HG03565 (cell line): ENCODE results near the gene STAT1.
"Not testable (repeated sequence)": the region's sequence is repeated elsewhere in the genome, so short reads cannot be mapped to it uniquely, and the experiment has no call there.

Experiments
- ATAC-seq: cut with Tn5 transposase; IDR thresholded peaks from one replicate; pipeline ENCODE4 v1.9.1; 2021; ENCODE audit warnings: mild to moderate bottlenecking, moderate library complexity; ENCODE audit not compliant: unreplicated experiment

STAT1 gene

DNA sequence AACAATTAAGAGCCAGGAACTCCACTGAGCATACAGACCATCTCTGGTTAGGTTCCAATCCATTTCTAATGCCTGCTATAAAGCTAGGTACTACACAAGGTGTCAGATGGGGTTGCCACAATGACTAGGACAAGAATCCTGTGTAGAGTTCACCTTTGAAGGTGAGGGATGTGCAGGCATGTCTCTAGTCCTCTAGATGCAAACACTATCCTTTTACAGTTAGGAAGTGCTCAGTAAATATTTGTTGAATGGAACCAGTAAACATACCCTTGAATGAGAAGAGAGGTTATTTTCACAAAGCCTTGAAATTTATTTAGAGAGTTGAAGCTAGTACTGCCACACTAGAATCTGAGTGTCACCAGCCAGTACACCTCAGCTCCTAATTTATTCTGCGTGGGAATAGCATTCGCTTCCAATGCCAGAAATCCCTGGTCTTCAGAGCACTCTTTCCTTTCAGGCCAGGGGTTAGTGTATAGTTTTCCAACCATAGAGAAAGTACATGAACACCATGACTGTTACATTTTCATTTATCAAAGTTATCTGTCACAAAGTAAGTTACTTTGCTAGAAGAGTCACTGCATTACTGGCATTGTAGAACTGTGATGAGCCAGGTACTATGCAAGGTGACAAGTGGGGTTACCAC lies 48.3 kb downstream of the STAT1 start:
- no peak for ATAC-seq

DNA sequence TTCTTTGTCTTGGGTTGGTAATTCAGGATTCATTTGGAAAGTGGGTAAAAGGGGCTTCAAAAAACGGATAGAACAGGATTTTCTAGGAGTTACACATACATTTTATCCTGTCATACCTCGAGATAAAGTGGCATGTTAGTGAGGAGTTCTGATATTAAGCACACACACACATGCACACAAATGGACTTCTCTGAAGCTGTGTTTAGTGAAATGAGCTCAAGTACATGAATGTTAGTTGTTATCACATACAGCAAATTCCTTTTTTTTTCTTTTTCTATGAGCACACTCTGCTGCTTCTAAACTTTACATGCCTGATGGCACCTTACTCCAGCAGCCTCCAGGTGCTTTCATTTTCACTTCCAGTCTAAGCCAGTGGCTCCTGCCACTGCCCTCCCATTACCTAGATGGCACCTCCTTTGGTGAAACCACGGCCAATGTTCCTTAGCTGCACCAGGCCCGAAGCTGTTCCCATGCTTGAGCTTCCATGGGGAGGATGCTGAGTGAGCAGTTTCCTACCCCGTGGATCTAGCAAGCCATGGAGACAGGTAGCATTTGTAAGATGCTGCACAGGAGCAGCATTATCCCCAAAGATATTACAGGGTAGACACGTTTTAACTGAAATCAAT lies 49.7 kb downstream of the STAT1 start:
- no peak for ATAC-seq

DNA sequence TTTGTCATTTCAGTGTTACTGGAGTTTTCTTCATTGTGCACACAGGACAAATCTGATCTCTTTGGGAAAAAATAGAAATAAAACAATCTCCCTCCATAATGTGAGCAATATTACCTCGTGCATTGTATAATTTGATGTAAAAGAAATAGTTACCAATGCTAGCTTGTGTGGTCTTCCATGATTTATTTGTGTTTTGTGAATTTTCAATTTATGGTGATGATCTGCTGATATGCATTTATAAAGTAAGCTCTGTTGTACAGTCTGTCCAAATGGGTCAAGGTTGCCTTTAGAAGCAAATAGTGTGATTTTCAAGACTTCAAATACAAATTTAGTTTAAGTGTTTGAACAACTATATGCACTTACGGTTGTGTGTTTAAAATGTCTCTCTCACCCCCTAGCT lies 50.9 kb downstream of the STAT1 start:
- no peak for ATAC-seq

DNA sequence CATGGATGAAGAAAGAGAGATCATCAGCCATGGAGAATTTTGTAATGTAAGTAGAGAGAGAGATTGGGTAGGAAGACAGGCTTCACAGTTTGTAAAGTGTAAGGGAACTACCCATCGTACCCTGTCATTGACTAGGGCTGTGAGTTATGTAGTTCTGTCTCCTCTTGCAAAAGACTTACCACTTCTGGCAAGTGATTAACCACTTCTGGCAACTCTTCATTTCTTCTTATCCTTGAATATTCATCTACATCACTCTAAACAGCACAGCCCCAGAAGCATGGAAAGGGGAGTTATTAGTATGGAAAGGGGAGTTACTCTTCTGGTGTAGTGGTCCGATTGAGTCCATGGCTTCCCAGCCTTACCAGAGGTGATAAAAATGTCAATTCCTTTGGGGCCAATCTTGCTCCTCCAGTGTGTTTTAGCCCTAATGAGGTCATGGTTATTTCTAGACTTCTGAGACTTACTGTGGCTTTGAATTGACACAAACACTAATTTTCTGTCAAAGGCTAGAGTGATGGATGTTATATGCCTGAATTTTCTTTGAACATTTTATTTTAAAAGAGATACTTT lies 52.0 kb downstream of the STAT1 start:
- no peak for ATAC-seq

DNA sequence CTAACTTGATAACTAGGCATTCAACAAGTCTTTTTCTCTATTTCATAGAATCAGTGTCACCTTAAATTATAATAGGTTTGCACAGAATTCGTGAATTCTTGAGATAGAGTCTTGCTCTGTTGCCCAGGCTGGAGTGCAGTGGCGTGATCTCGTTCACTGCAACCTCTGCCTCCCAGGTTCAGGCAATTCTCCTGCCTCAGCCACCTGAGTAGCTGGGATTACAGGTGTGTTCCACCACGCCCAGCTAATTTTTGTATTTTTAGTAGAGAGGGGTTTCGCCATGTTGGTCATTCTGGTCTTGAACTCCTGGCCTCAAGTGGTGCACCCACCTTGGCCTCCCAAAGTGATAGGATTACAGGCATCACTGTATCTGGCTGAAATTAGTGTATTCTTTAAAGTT lies 52.9 kb downstream of the STAT1 start:
- not testable (repeated sequence) for ATAC-seq

DNA sequence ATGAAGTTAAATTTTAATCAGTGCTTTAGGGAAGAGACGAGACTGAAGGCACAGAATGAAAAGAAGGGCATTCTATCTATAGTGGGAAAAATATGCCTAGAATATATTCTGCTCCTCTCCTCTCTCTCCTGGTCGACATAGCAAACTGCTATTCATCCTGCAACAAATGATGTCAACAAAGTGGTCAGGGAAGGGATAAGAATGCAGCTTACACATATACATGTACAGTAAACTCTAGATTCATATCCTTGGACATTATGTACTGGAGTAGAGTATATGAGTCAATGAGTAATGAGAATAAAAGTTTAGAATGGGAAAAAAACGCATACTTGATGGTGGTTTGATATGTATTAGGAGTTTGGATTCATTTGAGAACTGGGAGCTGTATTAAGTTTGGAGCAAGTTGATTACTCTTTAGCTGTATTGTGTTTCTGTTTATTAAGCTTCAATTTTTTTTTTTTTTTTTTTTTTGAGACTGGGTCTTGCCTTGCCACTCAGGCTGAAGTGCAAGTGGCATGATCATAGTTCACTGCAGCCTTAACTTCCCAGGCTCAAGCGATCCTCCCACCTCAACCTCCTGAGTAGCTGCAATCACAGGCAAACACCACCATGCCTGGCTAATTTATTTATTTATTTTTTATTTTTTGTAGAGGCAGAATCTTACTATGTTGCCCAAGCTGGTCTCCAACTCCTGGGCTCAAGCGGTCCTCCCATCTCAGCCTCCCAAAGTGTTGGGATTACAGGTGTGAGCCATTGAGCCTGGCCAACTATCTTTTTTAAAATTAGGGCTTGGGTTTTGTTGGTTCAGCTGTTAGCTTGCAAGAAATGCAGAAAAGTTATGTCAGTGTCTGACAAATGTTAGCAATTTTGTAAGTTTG lies 53.8 kb downstream of the STAT1 start:
- no peak for ATAC-seq

DNA sequence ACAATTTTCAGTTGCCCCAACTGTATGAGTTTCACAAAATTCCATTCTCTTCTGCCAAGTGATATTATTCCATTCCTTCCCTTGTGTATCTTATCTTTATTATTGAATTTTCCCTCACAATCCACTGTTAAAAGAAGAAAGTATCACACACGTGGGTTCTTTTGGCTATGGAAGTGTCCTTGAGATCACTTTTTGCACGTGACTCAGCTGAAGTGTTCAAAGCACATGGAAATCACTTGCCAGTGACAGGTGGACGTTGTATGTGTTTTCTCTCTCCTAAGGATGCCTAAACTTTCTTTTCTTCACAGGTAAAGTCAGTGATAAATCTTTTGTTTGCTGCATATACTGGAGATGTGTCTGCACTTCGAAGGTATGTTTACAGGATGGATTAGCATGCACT lies 60.7 kb downstream of the STAT1 start:
- ATAC-seq, result no peak

DNA sequence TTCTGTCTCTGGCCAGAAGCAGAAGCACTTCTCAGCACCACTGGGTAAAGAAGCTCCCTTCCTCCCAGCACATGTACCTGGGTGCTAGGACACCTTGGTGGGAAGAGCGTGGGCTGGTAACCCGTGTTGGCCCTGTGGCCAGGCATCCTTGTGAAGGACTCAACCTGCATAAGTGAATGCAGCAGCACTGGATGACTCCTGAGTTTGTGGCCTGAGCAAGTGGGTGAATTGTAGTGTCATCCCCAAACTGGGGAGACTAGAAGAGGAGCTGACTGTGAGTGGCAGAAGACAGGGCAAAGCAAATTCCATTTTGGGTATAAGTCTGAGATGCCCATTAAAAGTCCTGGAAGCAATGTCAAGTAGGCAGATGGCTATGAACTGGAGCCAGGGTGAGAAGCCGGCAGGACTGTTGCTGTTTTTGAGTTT lies 63.4 kb downstream of the STAT1 start:
- no peak for ATAC-seq

DNA sequence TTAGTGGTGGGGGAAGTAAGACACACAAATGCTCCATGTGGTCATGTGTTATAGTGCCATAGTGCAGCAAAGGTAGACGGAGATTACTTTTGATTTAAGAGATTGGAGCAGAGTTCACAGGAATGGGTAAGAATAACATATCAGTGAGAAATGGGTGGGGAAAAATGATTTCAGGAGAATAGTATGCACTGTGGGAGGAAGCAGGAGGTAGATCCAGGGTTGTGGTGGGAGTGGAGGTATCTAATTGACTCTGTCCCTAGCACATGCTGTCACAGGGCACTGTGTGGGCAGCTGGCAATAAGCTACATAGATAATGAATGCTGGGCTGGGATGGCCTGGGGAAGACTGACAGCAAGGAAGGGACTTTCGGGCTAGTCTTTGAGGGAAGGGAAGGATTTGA lies 65.3 kb downstream of the STAT1 start:
- no peak for ATAC-seq

DNA sequence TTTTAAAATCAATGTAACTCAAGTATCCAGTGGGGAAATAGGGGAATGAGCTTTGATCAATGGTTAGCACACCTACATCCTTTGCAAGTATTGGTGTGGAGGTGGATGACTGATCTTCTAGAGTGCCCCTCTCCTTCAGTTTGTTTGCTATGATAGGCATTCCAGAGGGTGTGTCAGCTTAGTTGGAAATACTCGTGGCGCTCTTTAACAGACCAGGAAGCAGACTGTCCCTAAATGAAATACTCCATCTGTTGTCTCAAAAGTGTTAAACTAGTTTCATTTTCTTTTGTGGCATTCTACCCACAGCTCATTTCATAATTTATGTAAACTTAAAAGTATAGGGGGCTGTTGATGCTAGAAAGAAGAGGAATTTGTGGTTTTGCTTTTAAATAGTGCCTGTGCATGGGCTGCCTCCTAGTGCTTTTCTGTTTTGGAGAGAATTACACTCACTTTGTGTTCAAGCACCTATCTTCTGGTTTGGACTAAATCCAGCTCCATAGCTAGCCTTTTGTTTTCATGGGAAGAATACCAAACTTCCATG lies 66.2 kb downstream of the STAT1 start:
- peak; percentile 49 for ATAC-seq

DNA sequence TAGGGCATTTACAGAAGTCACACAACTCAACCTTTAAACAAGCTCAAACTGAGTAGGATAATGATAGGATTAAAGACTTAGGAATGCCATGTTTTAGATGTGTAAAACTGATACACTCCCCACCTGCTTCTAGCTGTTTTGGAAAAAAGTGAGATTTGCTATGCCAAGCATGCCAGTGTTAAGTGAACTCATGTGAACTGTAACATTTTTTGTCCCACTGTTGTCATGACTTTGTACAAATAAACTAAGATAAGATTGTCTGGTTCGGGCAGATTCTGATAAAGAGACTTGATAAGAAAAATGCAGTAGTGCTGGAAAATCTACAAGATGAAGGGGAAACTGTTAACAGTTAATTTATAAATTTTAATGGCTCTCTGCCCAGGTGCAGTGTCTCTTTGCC lies 66.8 kb downstream of the STAT1 start:
- no peak for ATAC-seq

DNA sequence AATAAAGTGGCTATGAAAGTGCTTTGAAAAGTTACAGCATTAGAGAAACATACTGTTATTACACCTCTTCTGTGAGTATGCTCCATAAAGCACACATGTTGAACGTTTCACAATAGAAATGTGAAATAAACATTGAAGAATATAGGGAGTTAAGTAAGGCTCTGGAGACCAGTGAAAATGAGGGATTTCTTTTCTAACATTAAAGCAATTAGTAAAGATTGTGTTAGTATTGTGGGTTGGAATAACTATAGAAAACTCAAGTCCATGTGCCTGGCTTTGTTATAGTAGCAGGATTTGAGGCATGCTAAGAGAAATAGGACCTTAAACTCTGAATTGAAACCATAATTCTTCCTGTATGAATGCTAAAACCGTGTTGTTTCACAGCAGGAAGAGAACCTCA lies 70.3 kb downstream of the STAT1 start:
- no peak for ATAC-seq

DNA sequence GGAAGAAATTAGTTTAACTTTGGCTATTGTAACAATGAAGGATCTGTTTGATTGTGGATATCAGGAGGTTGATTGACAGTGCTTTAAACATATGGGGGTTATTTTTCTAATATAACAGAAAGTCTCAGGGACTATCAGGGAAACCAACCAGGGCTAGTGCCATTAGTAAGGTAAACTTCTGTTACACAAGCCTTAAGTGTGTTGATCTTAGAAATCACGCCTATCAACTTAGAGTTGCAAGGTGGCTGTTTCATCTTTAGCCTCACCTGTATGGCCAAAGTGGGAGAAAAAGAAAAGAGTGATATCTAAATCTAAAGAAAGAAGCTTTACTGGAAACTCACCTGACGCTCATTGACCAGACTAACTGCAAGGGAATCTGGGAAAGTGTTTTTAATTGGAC lies 71.3 kb downstream of the STAT1 start:
- no peak for ATAC-seq

DNA sequence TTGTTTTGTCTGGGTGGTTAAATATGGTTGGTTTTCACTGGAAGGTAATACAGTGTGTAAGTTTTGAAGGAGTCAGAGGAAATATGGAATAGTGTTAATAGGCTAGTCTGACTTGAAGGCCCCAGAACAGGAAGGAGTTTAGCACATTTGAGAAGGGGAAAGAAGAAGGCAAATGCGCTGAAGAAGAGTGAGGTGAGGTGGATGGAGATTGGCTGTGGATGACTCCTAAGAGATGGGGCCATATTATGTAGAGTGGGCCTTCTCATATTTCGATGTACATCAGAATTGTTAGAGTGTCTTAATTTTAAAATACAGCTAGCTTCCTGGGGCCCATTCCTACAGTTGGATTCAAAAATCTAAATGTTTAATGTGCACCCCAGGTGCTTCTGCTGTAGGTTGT lies 72.4 kb downstream of the STAT1 start:
- ATAC-seq, result no peak

DNA sequence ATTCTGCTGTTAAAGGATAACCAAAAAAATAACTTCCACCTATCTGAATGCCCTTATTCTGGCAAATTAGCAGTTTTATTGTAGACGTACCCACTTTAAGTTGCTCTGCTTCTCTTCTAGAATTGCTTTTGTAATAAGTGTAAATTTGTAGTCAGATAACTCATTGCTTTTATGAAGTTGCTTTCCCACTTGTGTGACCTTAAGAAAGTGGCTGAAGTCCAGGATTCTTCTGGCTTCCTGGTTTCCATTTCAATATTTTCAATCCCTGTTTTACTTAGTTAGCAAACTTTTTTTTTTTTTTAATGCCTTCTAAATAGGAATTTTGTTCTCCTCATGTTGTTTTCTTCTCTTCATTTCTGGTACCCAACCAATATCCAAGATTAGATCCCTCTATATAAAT lies 73.5 kb downstream of the STAT1 start:
- no peak for ATAC-seq

DNA sequence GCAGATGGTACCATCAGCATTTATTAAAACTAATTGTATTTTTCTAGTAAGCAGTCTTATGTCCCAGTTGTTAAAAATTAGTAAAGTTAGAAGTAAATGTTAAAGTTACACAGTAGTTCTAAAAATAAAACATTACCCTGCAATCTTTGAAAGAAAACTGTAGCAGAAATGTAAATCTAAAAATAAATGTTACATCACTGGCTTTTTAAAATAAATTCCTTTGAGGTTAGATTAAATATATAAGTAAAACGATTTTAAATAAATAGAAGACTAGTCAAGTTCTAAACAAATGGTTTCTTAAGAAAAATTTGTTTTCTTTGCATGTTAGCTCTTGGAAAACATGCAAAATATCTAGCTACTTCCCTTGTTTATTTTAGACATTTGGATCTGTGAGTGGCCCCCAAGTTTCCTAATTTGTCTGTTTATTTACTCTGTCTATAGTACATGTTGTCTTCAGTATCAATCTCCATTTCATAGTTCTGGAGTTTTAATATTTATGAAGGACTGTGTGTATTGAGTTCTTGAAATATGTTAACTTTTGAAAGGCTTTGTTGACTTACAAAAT lies 75.1 kb downstream of the STAT1 start:
- ATAC-seq, result no peak

DNA sequence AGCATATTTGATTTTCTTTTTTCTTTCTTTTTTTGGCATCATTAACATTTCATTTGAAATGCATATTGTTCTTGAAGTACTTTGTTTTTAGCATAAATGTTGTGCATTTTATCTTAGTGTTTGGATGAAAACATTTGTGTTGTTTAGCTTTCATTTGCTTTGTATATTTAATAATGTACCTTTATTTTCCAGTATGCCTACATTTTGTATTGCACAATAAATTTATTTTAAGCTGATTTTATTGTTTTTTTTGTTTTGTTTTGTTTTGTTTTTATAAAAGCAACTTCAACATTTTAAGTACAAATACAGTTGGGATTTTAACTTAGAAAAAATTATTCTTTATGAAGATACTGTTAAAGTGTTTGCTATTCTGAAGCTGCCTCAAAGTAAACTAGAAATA lies 78.9 kb downstream of the STAT1 start:
- ATAC-seq, result no peak

DNA sequence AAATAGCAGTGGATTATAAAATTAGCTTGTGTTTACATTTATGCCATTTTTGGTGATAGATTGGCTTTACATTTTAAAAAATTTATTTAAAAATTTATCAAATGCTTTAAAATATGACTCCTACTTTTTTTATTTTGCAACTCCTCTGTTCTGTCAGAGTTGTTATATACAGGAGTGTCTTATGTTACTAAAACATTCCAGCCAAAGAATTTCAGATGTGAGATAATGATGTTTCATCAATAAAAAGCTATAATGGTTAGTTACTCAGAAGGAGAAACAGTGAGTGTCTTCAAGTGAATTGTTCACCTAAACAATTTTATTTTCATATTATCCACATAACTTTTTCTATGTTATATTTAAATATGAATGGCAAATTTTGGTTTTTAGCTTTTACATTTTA lies 80.6 kb downstream of the STAT1 start:
- ATAC-seq, result no peak

DNA sequence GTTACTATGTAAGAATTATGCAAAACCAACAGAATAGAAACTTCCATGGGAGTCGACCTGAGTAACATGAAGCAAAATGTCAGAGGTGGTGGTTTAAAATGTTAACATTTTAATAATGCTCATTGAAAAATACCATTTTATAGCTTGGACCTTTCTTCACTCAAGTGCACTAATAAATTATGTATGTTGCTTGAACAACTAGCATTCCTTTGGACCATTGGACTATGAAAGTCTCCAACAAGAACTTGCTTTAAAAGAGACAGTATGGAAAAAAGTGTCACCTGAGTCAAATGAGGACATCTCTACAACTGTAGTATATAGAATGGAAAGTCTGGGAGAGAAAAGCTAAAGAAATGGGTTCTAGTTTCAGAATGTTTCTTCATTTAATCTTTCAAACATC lies 81.5 kb downstream of the STAT1 start:
- ATAC-seq, result no peak

DNA sequence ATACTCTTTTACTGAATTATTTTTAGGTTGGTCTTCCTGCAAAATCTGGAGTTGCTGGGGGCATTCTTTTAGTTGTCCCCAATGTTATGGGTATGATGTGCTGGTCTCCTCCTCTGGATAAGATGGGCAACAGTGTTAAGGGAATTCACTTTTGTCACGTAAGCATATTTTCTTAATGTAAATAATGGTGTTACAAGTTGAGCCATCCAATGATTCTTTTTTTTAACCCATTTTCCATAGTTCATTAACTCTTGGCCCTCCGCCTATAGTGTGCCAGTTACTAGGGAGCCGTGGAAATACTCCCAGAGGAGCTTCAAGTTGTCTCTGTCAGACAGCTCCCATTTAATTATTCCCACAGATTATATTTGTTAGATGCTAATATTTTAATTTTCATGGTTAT lies 83.6 kb downstream of the STAT1 start:
- ATAC-seq, result no peak

DNA sequence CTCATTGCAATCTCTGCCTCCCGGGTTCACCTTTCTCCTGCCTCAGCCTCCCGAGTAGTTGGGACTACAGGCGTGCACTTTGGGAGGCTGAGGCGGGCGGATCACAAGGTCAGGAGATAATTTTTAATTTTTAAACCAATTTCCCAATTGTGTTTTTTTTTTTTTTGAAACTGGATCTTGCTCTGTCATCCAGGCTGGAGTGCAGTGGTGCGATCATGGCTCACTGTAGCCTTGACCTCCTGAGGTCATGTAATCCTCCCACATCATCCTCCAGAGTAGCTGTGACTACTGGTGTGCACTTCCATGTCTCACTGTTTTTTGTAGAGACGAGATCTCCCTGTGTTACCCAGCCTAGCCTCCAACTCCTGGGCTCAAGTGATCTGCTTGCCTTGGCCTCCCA lies 84.1 kb downstream of the STAT1 start:
- ATAC-seq, result no peak
